ENCODE data around the gene RELB.
"Not testable (repeated sequence)": the region's sequence is repeated elsewhere in the genome, so short reads cannot be mapped to it uniquely, and the experiment has no call there.

Gene RELB

GRCh38 chr19:44987148-44987675 lies 14.1 kb upstream of the RELB start:
- DNase-seq, result no peak

DNA sequence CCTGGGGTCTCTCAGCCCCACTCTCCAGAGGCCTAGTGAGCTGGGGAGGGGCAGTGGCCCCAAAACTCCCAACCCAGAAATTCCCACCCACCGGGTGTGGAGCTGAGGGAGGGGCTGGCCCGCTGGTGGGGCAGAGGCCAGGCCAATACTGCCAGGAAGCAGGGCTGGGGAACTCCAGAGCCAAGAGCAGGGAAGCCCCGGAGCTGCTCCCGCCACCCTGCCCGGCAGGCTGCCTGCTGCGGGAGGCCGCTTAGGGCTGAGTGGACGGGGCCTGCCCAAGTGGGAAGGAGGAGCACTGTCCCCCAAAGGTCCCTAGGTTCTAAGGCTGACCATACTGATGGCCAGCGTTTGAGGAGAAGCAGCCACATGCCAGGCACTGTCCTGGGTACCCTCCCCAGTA lies 13.0 kb upstream of the RELB start:
- no peak for DNase-seq

DNA sequence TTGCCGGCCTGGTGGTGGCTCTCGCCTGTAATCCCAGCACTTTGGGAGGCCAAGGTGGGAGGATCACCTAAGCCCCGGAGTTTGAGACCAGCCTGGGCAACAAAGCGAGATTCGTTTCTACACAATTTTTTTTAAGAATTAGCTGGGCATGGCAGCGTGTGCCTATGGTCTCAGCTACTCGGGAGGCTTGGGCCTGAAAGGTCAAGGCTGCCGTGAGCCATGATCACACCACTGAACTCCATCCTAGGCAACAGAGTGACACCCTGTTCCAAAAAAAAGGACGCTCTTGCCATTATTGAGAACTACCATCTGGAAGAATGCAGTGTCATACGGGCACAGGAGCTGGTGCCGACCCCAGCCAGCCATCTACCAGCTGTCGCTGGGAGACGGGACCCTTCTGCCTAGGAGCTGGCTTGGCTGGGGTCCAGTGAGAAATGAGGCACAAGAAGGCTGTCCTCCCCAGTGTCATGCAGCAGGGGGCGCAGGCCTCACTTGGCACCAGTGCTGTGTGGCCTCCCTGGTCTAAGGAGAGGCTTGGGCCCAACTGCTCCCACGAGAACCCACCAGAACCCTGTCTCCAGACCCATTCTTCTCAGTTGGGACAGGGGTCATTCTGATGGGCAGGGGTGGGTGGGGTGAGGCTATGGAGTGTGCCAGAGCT lies 12.2 kb upstream of the RELB start:
- DNase-seq, result peak; percentile 80

GRCh38 chr19:44990459-44990858 lies 10.8 kb upstream of the RELB start:
- no peak for DNase-seq

DNA sequence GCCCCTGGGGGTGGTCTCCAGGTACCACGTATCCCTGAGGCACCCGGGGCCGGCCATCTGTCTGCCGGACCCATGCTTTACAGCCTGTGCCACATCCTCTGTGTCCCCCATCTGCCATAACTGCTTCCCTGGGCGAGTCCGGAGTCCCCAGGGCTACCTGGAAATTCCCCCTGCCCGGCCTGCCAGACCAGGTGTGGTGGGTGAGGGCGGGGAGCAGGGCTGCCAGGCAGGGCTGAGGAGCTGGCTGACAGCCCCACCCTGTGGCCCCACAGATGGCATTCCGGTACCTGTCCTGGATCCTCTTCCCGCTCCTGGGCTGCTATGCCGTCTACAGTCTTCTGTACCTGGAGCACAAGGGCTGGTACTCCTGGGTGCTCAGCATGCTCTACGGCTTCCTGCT lies 10.3 kb upstream of the RELB start:
- DNase-seq, result no peak

DNA sequence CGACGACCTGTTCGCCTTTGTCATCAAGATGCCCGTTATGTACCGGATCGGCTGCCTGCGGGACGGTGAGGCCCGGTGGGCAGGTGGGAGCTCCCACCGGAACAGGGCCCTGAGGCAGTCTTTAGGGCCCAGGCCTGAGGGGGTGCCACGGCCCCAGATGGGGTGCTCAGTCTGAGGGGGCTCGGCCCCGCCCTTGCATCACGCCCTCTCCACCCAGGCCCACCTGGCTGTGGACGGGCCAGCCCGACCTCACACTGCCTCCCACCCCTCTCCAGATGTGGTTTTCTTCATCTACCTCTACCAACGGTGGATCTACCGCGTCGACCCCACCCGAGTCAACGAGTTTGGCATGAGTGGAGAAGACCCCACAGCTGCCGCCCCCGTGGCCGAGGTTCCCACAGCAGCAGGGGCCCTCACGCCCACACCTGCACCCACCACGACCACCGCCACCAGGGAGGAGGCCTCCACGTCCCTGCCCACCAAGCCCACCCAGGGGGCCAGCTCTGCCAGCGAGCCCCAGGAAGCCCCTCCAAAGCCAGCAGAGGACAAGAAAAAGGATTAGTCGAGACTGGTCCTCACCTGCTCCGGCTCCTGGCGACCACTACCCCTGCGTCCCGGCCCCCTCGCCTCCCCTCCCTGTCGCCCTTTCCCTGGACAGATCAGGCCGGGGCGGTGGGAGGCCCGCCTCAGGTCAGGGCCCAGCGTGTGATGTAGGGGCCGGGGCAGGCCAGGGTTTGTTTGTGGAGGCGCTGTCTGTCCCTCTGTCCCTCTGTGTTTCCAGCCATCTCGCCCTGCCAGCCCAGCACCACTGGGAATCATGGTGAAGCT lies 8.7 kb upstream of the RELB start:
- no peak for DNase-seq

DNA sequence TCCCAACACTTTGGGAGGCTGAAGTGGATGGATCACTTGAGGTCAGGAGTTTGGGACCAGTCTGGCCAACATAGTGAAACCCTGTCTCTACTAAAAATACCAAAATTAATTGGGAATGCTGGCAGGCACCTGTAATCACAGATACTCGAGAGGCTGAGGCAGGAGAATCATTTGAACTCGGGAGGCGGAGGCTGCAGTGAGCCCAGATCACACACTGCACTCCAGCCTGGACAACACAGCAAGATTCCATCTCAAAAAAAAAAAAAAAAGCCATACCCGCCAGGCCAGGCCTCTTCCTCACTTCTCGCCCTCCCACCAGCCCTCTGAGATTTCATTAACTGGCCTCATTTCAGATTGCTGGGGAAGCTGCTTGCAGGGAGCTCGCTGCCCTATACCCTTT lies 7.7 kb upstream of the RELB start:
- no peak for DNase-seq

DNA sequence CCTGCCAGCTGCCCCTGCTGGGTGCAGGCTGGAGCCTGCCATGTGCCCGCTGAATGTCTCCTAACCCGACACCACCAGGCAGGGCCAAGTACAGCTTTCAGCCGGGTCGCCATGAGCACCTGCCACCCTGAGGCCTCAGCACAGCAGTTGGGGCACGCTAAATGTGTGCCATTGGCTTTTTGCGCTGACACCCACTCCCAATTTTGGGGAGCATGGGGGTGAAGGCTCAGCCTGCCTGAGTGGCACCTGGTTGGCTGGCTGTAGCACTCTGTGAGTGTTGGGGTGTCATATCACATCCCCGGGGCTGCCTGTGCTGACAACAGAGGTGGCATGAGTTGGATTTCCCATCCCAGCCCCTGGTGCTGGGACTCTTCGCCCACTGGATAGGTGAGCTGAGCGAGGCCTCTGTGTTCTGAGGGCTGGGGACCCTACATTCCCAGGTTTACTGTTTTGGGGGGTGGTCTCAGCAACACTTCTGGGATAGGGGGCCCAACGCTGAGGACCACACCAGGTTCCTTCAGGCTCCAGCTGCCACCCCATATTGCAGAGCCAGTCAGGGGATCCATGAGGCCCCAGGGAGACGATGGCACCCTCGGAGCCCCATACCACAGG lies 7.2 kb upstream of the RELB start:
- DNase-seq, result no peak

DNA sequence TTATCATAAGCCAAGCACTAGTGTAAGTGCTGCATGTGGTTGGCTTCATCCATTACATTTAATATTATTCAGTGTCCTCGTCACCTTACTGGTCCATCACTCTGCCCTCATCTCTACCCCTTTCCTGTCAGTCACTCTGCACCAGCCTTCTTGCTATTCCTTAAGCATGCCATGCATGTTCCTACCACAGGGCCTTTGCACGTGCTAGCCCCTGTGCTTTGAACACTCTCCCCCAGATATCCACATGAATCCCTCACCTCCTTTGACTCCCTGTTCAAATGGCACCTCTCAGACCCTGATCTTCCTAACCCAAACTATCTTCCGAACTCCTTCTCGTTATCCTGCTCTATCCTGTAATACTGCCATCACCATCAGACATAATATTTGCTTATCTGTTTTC lies 3.2 kb upstream of the RELB start:
- no peak for DNase-seq

DNA sequence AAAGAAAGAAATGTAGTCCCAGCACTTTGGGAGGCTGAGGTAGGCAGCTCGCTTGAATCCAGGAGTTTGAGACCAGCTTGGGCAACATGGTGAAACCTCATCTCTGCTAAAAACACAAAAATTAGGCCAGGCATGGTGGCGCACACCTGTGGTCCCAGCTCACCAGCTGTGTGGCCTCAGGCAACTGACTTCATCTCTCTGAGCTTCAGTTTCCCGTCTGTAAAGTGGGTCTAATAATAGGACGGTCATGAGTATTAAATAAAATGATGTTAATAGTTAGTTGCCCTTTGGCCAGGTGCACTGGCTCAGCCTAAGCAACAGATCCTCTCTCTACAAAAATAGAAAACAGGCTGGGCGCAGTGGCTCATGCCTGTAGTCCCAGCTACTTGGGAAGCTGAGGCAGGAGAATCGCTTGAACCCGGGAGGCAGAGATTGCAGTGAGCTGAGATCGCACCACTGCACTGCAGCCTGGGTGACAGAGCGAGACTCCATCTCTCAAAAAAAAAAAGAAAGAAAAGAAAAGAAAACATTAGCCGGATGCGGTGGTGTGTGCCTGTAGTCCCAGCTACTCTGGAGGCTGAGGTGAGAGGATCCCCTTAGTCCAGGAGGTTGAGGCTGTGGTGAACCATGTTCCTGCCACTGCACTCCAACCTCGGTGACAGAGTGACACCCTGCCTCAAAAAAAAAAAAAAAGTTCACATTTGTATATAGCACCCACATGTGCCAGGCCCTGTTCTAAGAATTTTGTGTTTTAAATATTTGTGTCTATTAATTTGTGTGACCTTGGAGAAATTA lies 1.9 kb upstream of the RELB start:
- DNase-seq, result not testable (repeated sequence)

- DNase-seq, result not testable (repeated sequence)
These were observed 599 bp upstream of the RELB start for GRCh38 chr19:45000665-45001064.

DNA sequence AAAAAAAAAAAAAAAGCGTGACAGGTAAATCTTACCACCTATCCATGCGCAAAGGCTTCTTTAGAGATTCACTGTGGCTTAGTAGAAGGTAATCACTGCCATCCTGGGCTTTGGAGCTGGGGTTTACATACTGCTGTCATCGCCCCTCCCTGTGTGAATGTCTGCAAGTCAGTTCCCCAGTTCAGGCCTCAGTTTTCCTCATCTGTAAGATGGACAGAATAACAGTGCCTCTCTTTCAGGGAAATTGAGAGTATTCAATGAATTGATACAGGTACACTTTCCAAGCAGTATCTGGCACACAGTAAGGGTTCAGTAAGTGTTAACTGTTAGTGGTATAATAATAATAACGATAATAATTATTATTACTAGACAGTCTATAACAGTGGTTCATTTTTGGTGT lies 2.2 kb downstream of the RELB start:
- DNase-seq, result no peak

GRCh38 chr19:45005787-45006186 lies 4.5 kb downstream of the RELB start:
- DNase-seq, result no peak

DNA sequence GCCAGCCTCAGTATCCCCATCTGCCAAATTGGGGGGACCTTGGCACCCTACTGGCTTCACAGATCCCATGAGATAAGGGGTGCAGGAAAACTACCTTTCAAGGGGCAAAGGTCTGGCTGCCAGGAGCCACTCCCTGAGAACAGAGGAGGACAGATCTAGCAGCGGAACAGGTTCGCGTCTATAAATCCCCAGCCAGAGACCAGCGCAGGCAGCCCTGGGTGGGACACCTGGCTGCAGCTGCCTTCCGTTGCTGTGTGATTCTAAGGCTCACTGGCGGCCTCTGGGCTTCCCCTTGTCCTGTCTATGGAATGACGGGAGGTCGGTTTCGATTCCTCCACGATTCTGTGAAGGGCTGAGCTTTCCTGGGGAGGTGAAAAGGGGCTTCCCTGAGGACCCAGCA lies 7.3 kb downstream of the RELB start:
- DNase-seq, result no peak

DNA sequence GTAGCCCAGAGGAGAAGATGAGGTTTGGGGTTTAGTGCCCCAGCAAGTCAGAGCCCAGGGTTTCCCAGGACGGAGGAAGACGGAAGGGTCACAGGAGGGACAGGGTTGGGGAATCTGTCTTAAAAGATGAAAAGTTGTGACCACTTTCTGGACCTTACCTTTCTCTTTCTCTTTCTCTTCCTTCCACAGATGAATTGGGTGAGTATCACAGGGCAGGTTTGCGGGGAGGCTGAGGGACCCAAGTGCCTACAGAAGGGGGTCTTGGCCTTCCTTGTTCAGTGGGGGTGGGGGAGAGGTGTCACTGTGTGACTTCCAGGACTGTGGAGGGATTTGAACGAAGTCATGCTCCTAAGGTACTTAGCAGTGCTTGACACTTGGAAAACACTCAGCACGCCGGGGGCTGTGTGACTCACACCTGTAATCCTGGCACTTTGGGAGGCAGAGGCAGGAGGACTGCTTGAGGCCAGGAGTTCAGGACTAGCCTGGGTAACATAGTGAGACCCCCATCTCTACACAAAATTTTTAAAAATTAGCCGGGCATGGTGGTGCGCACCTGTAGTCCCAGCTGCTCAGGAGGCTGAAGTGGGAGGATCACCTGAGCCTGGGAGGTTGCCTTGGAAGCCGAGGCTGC lies 8.5 kb downstream of the RELB start:
- no peak for DNase-seq

- DNase-seq, result no peak
These were observed 9.0 kb downstream of the RELB start for GRCh38 chr19:45010306-45010705.

DNA sequence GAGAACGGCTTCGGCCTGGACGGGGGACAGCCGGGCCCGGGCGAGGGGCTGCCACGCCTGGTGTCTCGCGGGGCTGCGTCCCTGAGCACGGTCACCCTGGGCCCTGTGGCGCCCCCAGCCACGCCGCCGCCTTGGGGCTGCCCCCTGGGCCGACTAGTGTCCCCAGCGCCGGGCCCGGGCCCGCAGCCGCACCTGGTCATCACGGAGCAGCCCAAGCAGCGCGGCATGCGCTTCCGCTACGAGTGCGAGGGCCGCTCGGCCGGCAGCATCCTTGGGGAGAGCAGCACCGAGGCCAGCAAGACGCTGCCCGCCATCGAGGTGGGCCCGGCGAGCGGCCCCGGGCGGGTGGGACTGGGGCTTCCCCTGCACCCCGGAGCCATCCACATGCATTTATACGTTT lies 10.7 kb downstream of the RELB start:
- no peak for DNase-seq

GRCh38 chr19:45016388-45017314 lies 15.4 kb downstream of the RELB start:
- DNase-seq, result peak; percentile 84

DNA sequence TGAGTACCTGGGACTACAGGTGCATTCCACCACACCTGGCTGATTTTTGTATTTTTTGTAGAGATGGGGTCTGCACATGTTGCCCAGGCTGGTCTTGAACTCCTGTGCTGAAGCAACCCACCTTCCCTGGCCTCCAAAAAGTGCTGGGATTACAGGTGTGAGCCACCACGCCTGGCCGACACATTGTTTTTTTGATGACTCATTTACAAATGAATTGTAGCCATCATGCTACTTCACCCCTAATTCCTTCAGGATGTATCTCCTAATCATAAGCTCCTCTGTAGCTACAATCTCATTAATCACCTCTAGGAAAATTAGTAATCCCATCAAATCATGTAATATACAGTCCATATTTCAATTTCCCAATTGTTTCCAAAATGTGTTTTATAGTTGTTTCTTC lies 17.9 kb downstream of the RELB start:
- DNase-seq, result no peak

GRCh38 chr19:45020071-45020470 lies 18.8 kb downstream of the RELB start:
- no peak for DNase-seq

DNA sequence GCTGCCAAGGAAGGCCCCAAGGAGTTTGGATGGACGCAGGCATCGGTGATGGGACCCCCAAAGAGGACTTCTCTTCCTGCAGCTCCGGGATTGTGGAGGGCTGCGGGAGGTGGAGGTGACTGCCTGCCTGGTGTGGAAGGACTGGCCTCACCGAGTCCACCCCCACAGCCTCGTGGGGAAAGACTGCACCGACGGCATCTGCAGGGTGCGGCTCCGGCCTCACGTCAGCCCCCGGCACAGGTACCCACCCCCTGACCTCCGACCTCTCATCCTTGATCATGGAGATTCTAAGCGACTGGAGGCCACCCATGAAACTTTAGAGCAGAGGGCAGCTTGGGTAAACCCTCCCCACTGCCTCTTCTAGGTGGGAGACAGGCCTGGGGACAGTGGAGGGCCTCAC lies 20.7 kb downstream of the RELB start:
- DNase-seq, result no peak

DNA sequence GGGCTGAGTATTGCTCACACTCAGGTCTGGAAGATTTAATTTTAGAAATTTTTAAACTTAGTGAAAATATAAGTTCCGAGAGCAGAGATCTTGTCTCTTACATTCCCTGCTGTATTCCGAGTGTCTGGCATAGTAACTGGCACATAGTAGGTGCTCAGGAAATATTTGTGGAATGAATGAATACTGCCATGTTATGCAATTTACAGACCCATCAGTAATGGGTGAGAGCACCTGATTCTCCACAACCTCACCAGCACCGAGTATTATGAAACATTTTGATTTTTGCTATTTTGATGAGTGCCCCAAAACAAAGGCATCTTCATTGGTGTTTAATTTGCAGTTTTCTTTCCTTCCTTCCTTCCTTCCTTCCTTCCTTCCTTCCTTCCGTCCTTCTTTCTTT lies 21.8 kb downstream of the RELB start:
- no peak for DNase-seq

All from activated CD8-positive, alpha-beta memory T cell treated with anti-CD3 and anti-CD28 coated beads for 24 hours (primary cell).